Motor neuron (in vitro differentiated cells): ENCODE data around the gene FAM83C. TPM values are rescaled to one million over a fixed set of nuclear protein-coding genes. Genes with fewer than 3 reads are reported as not detected.
A peak's percentile ranks its signal among the peaks of the same experiment; 100 is the strongest.

ENCODE experiments used
- ATAC-seq, 8 experiments: fragments of 200-7000 bp; cut with Tn5 transposase; replicated peaks in 6 of 8; 2 replicates each; pipeline ENCODE4 v1.8.0; 2021; ENCODE audit warnings: mild to moderate bottlenecking in 8 of 8, moderate library complexity in 8 of 8
- H3K27ac ChIP-seq, 2 donors: fragments of 250-450 bp; sonication (Bioruptor Pico); 2 replicates each; pipeline ENCODE4 v1.9.0; 2021; ENCODE audit warnings: antibody characterized with exemption in 2 of 2, mild to moderate bottlenecking in 2 of 2, moderate library complexity in 1 of 2
- H3K4me1 ChIP-seq, 2 donors: fragments of 250-450 bp; sonication (Bioruptor Pico); replicated peaks in 1 of 2; 2 replicates each; pipeline ENCODE4 v1.6.1; 2021; ENCODE audit warnings: antibody characterized with exemption in 2 of 2, mild to moderate bottlenecking in 2 of 2, moderate library complexity in 1 of 2
- H3K4me3 ChIP-seq, 5 donors: fragments of 250-450 bp; sonication (Bioruptor Pico); 2 replicates each; pipeline ENCODE4 v1.9.0; 2021; ENCODE audit warnings: antibody characterized with exemption in 5 of 5, mild to moderate bottlenecking in 5 of 5, moderate library complexity in 4 of 5
- WGBS, 10 experiments: fragments of 450-650 bp; shearing (Covaris generic); methylation state at CpG; one replicate each; pipeline ENCODE4 v1.0.0; 2022; 5-methylcytosine and 5-hydroxymethylcytosine counted together
- in situ Hi-C, 9 experiments: fragments of 400-800 bp; cut with MboI; loops; one replicate each; pipeline ENCODE4 v1.15.0; 2021; ENCODE audit warnings: low sequenced_read_pairs in 9 of 9, low pct_unique_long_range_greater_than_20kb in 2 of 9; ENCODE audit not compliant: unreplicated experiment in 9 of 9
- total RNA-seq, 8 experiments: library from RNA; unstranded; fragments of 300-600 nt; gene quantifications; 2 replicates each; pipeline versions ENCODE4 v1.2.3 to v1.2.4, GENCODE V29; 2022

FAM83C gene
- total RNA-seq, 8 experiments from 2014 or later: 0.15 to 0.43 (median 0.25) TPM; not detected in 3

GRCh38 chr20:35314816-35315631 is 22.8 kb upstream of the FAM83C start:
- Histone ChIP-seq H3K27ac (no peak overlapping the region), H3K4me3 (no peak overlapping the region), H3K4me1 (peaks cover 13 to 15% of the 10 kb centered on the region in 2 donors)
- no peak for ATAC-seq
- in situ Hi-C loops: loop anchor here in 3 of 9 experiments (25.0 kb wide), 1 partner anchor 122 kb away; the partner anchor contains the start of gene GDF5 (in 3 of the 3)
- 39 to 100% (median 78%) methylated on average over 1 to 3 of the region's 3 CpGs for WGBS, 10 experiments

DNA sequence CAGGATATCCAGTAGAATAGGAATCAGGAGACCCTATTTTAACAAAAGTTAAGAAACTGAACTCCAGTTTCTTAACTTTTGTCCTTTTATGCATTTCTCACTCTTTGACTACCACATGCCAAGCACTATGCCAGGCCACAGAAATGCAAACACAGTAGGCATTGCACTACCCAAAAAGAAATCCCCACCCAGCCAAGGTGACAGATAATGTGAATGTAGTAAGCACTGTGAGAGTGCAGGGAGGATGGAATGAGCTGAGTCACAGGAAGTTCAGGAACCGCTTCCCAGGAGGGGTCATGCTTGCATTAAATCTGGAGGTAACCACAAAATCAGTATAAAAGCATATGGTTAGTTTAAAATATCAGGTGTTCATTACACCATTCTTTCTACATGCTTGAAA is 20.1 kb upstream of the FAM83C start:
- H3K4me1 ChIP-seq: no peaks in the 10 kb centered on the region
- H3K27ac ChIP-seq: no peak overlapping the region
- in situ Hi-C loops: loop anchor here in 3 of 9 experiments (25.0 kb wide), 1 partner anchor 125 kb away; the partner anchor contains the start of gene GDF5 (in 3 of the 3)
- no peak overlapping the region for H3K4me3 ChIP-seq
- 0 to 100% (median 100%) methylated on average over 1 of the region's 1 CpG; no CpG with 5 or more reads in 5 of the 10 experiments for WGBS, 10 experiments
- ATAC-seq: peak in 3 of 8 experiments; percentile 62 to 63 (median 63)

DNA sequence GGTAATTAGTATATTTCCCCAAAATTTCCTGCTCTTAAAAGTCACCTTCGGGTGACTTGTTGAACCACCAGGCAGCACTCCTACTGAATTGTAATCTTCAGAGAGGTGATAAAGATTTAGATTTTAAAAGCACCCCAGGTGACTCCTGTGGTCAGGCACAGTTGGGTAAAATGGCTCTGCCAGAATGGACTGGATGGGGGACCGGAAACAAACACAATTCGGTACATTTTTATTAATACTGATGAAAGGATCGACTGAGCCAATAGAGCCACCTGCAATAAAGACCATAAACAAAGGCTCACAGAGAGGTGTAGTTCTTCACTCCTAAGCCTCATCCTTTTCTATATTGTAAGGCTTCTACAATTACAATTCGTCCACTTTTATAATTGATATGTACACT is 19.6 kb upstream of the FAM83C start:
- ATAC-seq: no peak
- no peaks in the 10 kb centered on the region for H3K4me1 ChIP-seq
- in situ Hi-C loops: loop anchor here in 3 of 9 experiments (25.0 kb wide), 1 partner anchor 125 kb away; the partner anchor contains the start of gene GDF5 (in 3 of the 3)
- 53 to 100% (median 79%) methylated on average over 1 to 5 of the region's 5 CpGs; no CpG with 5 or more reads in 2 of the 10 experiments for WGBS, 10 experiments
- H3K27ac ChIP-seq: no peak overlapping the region
- H3K4me3 ChIP-seq: no peak overlapping the region

- H3K4me1 ChIP-seq: peaks cover 0 to 4% of the 10 kb centered on the region in 2 donors
- in situ Hi-C loops: loop anchor here in 3 of 9 experiments (25.0 kb wide), 1 partner anchor 126 kb away; the partner anchor contains the start of gene GDF5 (in 3 of the 3)
- H3K27ac ChIP-seq: no peak overlapping the region
- no peak overlapping the region for H3K4me3 ChIP-seq
- peak in 2 of 8 experiments; percentile 31 to 49 for ATAC-seq
- 0 to 100% (median 83%) methylated on average over 1 to 2 of the region's 2 CpGs; no CpG with 5 or more reads in 2 of the 10 experiments for WGBS, 10 experiments
Measured at GRCh38 chr20:35311409-35311808, 19.2 kb upstream of the FAM83C start.

GRCh38 chr20:35307666-35308653 is 15.7 kb upstream of the FAM83C start:
- in situ Hi-C loops: loop anchor here in 5 of 9 experiments (10.0 to 25.0 kb wide), 3 partner anchors 129 to 147 kb away; partner anchors contain the start of genes GDF5 (in 3 of the 5) and CEP250 (in 1 of the 5)
- Histone ChIP-seq H3K27ac (peak overlapping the region in 1 of 2 donors; percentile 18), H3K4me3 (no peak overlapping the region), H3K4me1 (peaks cover 10 to 30% of the 10 kb centered on the region in 2 donors)
- WGBS, 10 experiments: 0 to 100% (median 90%) methylated on average over 2 to 10 of the region's 13 CpGs
- ATAC-seq: peak in 2 of 8 experiments; percentile 1 to 13

DNA sequence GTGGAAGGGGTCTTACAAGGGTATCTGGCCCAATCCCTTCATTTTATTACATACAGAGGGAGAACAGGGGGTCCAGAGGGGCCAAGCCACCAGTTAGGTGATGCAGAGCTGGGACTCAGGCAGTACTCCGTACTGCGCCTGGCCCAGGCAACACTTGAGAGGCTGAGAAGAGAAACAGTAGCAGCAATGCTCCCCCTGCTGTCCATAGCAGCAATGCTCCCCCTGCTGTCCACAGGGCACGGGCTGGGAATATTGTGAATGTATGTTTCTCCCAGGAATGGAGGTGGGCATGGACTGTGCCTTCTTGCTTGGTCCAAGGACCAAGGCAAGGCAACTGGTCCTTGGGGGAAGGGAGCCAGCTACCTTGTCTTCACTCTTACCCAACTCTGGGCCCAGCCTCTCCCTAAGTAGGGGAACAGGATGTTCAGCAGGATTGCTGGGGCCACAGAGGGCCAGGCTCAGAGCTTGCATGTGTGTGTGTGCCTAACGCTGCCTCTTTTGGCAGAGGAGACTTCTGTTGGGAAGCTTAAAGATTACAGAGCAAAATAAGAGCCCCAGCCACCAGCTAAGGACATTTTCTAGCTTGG is 14.8 kb upstream of the FAM83C start:
- in situ Hi-C loops: loop anchor here in 5 of 9 experiments (10.0 to 25.0 kb wide), 3 partner anchors 130 to 148 kb away; partner anchors contain the start of genes GDF5 (in 3 of the 5) and CEP250 (in 1 of the 5)
- peak; percentile 11 to 79 (median 35) for ATAC-seq
- H3K27ac ChIP-seq: peak overlapping the region in 1 of 2 donors; percentile 84
- WGBS, 10 experiments: 0 to 100% (median 53%) methylated on average over 1 to 2 of the region's 4 CpGs; no CpG with 5 or more reads in 4 of the 10 experiments
- H3K4me1 ChIP-seq: peaks cover 10 to 30% of the 10 kb centered on the region in 2 donors
- no peak overlapping the region for H3K4me3 ChIP-seq

DNA sequence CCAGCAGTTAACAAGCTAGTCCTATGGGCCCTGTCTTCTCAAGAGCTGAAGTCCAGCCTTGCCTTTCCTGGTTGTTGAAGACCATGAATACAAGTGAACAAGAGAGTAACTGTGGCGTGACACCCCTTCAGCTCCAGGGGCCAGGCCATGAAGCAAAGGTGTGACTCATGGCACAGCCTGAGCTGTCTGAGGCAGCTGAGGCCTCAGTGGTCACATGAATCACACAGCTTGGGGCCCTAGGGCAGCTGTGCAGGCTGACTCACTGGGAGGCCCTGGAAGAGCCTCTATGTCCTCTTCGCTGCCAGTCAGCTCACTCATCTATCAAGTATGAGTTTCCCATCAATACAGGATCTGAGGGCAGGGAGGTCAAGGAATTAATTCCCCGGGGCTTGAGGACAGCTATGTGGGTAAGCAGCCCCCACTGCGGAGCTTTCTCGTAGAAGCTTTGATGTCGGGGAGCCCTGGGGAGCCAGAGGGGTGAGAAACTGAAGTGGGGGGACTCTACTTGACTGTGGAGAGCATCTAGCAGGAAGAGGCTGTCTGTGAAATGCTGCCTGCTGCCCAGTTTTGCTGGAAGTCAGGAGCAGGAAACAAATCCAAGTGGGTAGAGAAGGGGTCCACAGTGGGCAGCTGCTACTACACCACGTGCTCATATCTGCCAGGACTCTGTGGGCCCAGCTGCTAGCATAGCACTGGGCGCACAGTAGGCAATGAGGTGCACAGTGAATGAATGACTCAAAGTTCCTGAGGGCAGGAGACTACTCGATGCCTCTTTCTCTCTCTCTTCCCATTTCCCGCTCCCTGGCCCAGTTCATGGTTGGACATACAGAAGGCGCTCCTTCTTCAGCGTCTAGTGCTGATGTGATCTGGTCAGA is 13.7 kb upstream of the FAM83C start:
- H3K27ac ChIP-seq: peak overlapping the region; percentile 40 to 84
- in situ Hi-C loops: loop anchor here in 5 of 9 experiments (10.0 to 25.0 kb wide), 3 partner anchors 131 to 149 kb away; partner anchors contain the start of genes GDF5 (in 3 of the 5) and CEP250 (in 1 of the 5)
- H3K4me3 ChIP-seq: no peak overlapping the region
- H3K4me1 ChIP-seq: peaks cover 10 to 30% of the 10 kb centered on the region in 2 donors
- WGBS, 10 experiments: 0 to 100% (median 83%) methylated on average over 1 to 5 of the region's 12 CpGs; no CpG with 5 or more reads in 4 of the 10 experiments
- ATAC-seq: peak; percentile 81 to 97 (median 94)

GRCh38 chr20:35304956-35305355 is 12.7 kb upstream of the FAM83C start:
- peaks cover 10 to 30% of the 10 kb centered on the region in 2 donors for H3K4me1 ChIP-seq
- no peak for ATAC-seq
- H3K4me3 ChIP-seq: no peak overlapping the region
- in situ Hi-C loops: loop anchor here in 5 of 9 experiments (10.0 to 25.0 kb wide), 3 partner anchors 132 to 150 kb away; partner anchors contain the start of genes GDF5 (in 3 of the 5) and CEP250 (in 1 of the 5)
- peak overlapping the region in 1 of 2 donors; percentile 84 for H3K27ac ChIP-seq
- 40 to 100% (median 90%) methylated on average over 1 to 4 of the region's 6 CpGs; no CpG with 5 or more reads in 4 of the 10 experiments for WGBS, 10 experiments

GRCh38 chr20:35303735-35304491 is 11.7 kb upstream of the FAM83C start:
- no peak overlapping the region for H3K4me3 ChIP-seq
- ATAC-seq: peak; percentile 30 to 80 (median 46)
- no peak overlapping the region for H3K27ac ChIP-seq
- in situ Hi-C loops: loop anchor here in 5 of 9 experiments (10.0 to 25.0 kb wide), 3 partner anchors 133 to 151 kb away; partner anchors contain the start of genes GDF5 (in 3 of the 5) and CEP250 (in 1 of the 5)
- peaks cover 10 to 30% of the 10 kb centered on the region in 2 donors for H3K4me1 ChIP-seq
- 0% methylated on average over 1 to 2 of the region's 18 CpGs; no CpG with 5 or more reads in 8 of the 10 experiments for WGBS, 10 experiments

- in situ Hi-C loops: loop anchor here in 5 of 9 experiments (10.0 to 25.0 kb wide), 3 partner anchors 134 to 151 kb away; partner anchors contain the start of genes GDF5 (in 3 of the 5) and CEP250 (in 1 of the 5)
- Histone ChIP-seq H3K4me1 (peaks cover 10 to 30% of the 10 kb centered on the region in 2 donors), H3K27ac (no peak overlapping the region), H3K4me3 (no peak overlapping the region)
- WGBS, 10 experiments: 57 to 100% (median 89%) methylated on average over 1 to 6 of the region's 11 CpGs; no CpG with 5 or more reads in 6 of the 10 experiments
- ATAC-seq: no peak
Measured at GRCh38 chr20:35303382-35303734, 11.1 kb upstream of the FAM83C start.
